Lung (tissue), 12 donors: ENCODE measurements around the gene RIBC2. TPM values are rescaled to one million over a fixed set of nuclear protein-coding genes. Genes with fewer than 3 reads are reported as not detected.

Source experiments
- ATAC-seq: fragments of 200-7000 bp; cut with Tn5 transposase; one replicate; pipeline ENCODE4 v1.9.1; 2020; ENCODE audit warnings: moderate number of reproducible peaks; ENCODE audit not compliant: insufficient read depth, low FRiP score
- DNase-seq, 3 donors: peaks; one replicate each; pipeline ENCODE4 v3.0.0-alpha.2; 2013 to 2017
- H3K27ac ChIP-seq, 2 donors: one replicate each; pipeline ENCODE4 v1.5.1; 2013; ENCODE audit warnings: mild to moderate bottlenecking in 2 of 2, moderate library complexity in 2 of 2, control low read depth in 1 of 2, inconsistent platforms in 1 of 2, low read depth in 1 of 2, low read length in 1 of 2
- H3K27me3 ChIP-seq, 3 donors: one replicate each; pipeline ENCODE4 v1.5.1; 2013; ENCODE audit warnings: low read length in 2 of 3; ENCODE audit not compliant: control insufficient read depth in 3 of 3, insufficient read depth in 3 of 3
- H3K36me3 ChIP-seq, 4 donors: one replicate each; pipeline ENCODE4 v1.5.1; 2013; ENCODE audit warnings: low read length in 4 of 4, mild to moderate bottlenecking in 1 of 4, moderate library complexity in 1 of 4; ENCODE audit not compliant: control insufficient read depth in 4 of 4, insufficient read depth in 4 of 4
- H3K4me1 ChIP-seq, 5 donors: one replicate each; pipeline ENCODE4 v1.5.1; 2013; ENCODE audit warnings: low read length in 5 of 5, mild to moderate bottlenecking in 2 of 5, moderate library complexity in 1 of 5; ENCODE audit not compliant: control insufficient read depth in 5 of 5, insufficient read depth in 5 of 5
- H3K4me3 ChIP-seq: one replicate; pipeline ENCODE4 v1.5.1; 2013; ENCODE audit warnings: mild to moderate bottlenecking, control low read depth, moderate library complexity
- H3K9ac ChIP-seq, 2 donors: one replicate each; pipeline ENCODE4 v1.5.1; 2013; ENCODE audit warnings: low read length in 2 of 2, control low read depth in 1 of 2; ENCODE audit not compliant: insufficient read depth in 1 of 2
- H3K9me3 ChIP-seq, 4 donors: one replicate each; pipeline ENCODE4 v1.5.1; 2013; ENCODE audit warnings: low read length in 3 of 4, mild to moderate bottlenecking in 1 of 4, moderate library complexity in 1 of 4; ENCODE audit not compliant: control insufficient read depth in 4 of 4, insufficient read depth in 3 of 4
- WGBS, 2 donors: extraction: QIAGEN DNeasy Blood & Tissue Kit; methylation state at CpG; one replicate each; pipeline ENCODE4 v1.1.7; 2013; 5-methylcytosine and 5-hydroxymethylcytosine counted together
- polyA plus RNA-seq, 2 donors: library from polyadenylated mRNA; stranded (reverse); fragments of 200-250 nt; gene quantifications; one replicate each; pipeline ENCODE4 v1.2.1, GENCODE V29; 2013
- total RNA-seq, 2 donors: library from RNA; depleted of rRNA in 1 of 2; stranded (reverse); fragments of >200 nt in 1 of 2; gene quantifications; one replicate each; pipeline ENCODE4 v1.2.1, GENCODE V29; 2014 to 2021
- TF ChIP-seq, protein P1 (sequence below): IDR thresholded peaks from 2 replicates; pipeline ENCODE4 v1.5.1; 2012; ENCODE audit warnings: mild to moderate bottlenecking; ENCODE audit errors: control extremely low read depth, extremely low read depth
- donor health status: control.
- donor health status: control.
- donor health status: Bipolar disorder and iron deficiency.
- donor health status: healthy.
- donor health status: DM: yes; HTN: yes; CAD: no.

The RIBC2 gene
- total and polyA plus RNA-seq, 4 donors, result 2.8 to 8.1 (median 5.7) TPM

DNA sequence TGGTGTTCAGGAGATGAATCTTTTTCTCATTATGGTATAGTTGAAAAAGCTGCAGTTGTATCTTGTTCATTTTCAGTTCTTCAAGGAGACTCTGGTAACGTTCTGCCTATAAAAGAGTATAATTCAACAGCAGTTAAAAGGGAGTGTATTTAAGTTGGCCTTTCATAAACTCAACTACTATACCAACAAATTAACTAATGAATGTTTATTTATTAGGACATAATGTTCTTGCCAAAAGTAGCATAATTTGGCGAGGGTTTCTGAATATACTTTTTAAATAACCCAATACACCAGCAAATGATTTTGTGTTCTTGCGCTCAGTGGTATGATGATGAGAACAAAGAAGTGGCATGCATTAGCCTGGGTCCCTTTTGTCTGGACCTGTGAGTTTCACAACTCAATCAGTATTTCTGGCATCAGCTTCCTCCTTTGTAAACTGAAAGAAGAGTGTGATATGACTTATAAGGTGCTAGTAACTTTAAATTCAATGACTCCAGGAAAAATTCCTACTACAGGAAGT lies 11.0 kb upstream of the RIBC2 start:
- no peak for ATAC-seq
- Histone ChIP-seq H3K27me3 (no peaks in the 10 kb centered on the region), H3K4me1 (peaks cover 0 to 13% (median 0%) of the 10 kb centered on the region in 5 donors), H3K9ac (no peak overlapping the region), H3K4me3 (no peak overlapping the region), H3K9me3 (peaks cover 0 to 7% (median 0%) of the 10 kb centered on the region in 4 donors), H3K27ac (no peak overlapping the region), H3K36me3 (no peaks in the 10 kb centered on the region)
- TF ChIP-seq, protein P1, sequence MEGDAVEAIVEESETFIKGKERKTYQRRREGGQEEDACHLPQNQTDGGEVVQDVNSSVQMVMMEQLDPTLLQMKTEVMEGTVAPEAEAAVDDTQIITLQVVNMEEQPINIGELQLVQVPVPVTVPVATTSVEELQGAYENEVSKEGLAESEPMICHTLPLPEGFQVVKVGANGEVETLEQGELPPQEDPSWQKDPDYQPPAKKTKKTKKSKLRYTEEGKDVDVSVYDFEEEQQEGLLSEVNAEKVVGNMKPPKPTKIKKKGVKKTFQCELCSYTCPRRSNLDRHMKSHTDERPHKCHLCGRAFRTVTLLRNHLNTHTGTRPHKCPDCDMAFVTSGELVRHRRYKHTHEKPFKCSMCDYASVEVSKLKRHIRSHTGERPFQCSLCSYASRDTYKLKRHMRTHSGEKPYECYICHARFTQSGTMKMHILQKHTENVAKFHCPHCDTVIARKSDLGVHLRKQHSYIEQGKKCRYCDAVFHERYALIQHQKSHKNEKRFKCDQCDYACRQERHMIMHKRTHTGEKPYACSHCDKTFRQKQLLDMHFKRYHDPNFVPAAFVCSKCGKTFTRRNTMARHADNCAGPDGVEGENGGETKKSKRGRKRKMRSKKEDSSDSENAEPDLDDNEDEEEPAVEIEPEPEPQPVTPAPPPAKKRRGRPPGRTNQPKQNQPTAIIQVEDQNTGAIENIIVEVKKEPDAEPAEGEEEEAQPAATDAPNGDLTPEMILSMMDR, result no peak
- DNase-seq, result peak in 2 of 3 donors; percentile 62 to 70
- WGBS, 2 donors, result 76 to 77% methylated on average over 3 of the region's 3 CpGs

DNA sequence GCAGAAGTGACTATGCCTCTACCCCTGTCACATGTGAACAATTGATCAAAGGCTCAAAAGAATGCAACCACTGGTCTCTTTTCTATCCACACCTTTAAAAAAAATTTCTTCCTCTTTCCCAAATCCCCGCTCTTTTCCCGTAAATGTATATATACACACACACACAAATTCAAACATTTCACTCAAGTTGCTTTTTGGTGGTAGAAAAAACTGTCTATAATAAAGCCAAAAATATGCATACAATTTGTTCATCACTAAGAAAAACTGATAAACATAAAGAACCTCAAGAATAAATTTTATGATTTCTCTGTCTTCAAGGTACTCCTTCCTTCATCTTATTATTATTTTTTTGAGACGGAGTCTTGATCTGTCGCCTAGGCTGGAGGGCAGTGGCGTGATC lies 5.7 kb upstream of the RIBC2 start:
- Histone ChIP-seq H3K9me3 (peaks cover 0 to 2% (median 0%) of the 10 kb centered on the region in 4 donors), H3K27ac (no peak overlapping the region), H3K4me1 (peaks cover 0 to 7% (median 0%) of the 10 kb centered on the region in 5 donors), H3K4me3 (no peak overlapping the region), H3K9ac (no peak overlapping the region), H3K27me3 (no peaks in the 10 kb centered on the region), H3K36me3 (no peaks in the 10 kb centered on the region)
- TF ChIP-seq, protein P1, result no peak
- ATAC-seq (no peak), DNase-seq (no peak)
- 97 to 98% methylated on average over 5 of the region's 5 CpGs for WGBS, 2 donors

DNA sequence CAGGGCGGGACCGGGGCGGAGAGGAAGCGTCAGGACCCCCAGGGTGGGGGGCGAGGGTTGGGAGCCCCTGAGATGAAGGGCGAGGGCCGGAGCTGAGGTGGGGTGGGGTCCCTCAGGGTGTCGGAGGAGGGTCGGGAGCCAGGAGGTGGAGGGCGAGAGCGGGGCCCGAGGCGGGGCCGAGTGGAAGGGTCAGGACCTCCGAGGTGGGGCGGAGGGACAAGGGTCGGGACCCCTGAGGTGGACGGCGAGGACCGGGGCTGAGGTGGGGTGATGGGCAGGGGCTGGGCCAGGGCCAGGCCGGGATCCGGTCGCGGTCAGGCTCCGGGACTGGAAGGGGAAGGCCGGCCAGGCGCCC lies 503 bp upstream of the RIBC2 start:
- TF ChIP-seq, protein P1, result no peak
- 88 to 90% methylated on average over 25 to 27 of the region's 27 CpGs for WGBS, 2 donors

More for the DNA sequence above, 503 bp upstream of the RIBC2 start:
- DNase-seq (no peak), ATAC-seq (no peak)
- Histone ChIP-seq H3K27ac (no peak overlapping the region), H3K36me3 (no peaks in the 10 kb centered on the region), H3K9ac (no peak overlapping the region), H3K4me1 (peaks cover 0 to 11% (median 0%) of the 10 kb centered on the region in 5 donors), H3K4me3 (no peak overlapping the region), H3K9me3 (no peaks in the 10 kb centered on the region), H3K27me3 (no peaks in the 10 kb centered on the region)
